HPDE6-E6E7 (cell line): ENCODE data around the gene CHAT.
A peak's percentile ranks its signal among the peaks of the same experiment; 100 is the strongest.
"Not testable (repeated sequence)": the region's sequence is repeated elsewhere in the genome, so short reads cannot be mapped to it uniquely, and the experiment has no call there.

Source experiments
- DNase-seq: peaks from one replicate; pipeline ENCODE4 v3.0.0; 2011; ENCODE audit warnings: missing footprints; ENCODE audit errors: extremely low spot score

The CHAT gene

DNA sequence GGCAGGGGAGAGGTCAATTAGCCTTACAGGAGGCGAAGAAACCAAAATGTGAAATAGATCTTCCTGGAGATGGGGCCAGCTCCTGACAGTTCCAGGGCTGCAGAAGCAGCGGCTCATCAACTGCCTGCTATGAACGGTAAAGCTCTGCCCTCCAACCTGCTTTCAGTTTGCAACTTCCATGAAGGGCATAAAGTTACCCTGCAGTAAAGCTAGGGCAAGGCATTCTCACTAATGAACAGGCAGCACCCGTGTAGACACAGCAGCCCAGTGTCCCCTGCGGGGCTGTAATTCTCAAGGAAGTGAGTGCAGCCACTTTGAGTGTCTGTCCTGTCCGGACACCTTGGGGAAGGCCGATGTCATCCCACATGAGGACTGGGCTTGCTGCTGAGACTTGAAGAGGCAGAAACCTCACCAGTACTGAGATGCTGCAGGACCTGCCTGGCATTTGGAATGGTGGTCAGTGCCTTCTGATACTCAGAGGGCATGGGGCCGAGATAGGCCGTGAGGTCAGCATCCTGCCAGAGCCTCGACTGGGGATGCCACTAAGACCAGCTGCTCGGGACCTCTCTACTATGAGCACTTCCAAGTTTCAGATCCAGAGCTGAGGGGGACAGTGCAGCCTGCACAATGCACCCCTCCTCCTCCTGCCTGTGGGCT is 39.6 kb downstream of the CHAT start:
- DNase-seq: no peak

DNA sequence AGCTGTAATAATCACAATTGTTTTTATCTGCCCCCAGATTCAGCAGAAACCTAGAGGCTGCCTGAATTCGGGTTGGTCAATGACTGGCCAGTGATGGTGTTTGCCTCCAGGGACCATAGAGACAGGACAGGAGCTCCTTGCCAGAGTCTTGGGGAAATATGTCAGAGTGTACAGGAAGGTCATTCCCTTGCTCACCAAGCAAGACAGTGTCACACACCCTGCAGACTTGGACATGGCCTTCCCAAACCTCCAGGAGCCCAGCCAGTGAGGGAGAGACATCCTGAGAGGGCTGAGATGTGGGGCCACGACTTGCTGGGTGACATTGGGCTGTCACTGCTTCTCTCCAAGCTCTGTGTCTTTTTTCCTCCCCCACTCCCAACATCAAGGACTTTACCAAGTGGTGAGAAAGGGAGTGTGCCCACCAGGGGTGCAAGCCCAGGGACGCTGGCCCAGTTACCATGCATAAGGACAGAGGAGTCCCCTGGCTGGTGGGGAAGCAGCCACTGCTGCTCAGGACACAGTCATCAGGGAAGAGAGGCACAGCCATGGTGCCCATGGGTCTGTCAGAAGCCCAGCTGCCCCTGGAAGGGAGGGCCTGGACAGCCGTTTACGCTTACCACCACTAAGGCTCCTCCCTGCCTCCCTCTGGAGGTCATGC is 40.3 kb downstream of the CHAT start:
- no peak for DNase-seq

DNA sequence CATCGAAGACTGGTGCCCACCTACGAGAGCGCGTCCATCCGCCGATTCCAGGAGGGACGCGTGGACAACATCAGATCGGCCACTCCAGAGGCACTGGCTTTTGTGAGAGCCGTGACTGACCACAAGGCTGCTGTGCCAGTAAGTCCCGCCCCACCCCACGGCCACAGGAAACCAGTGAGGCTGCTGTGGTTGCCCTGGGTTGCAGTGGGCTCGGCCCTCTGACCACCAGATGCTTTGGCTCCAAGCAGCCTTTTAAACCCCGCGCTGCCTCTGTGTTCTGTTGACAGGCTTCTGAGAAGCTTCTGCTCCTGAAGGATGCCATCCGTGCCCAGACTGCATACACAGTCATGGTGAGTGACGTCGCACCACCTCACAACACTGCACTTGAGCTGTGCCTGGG is 41.3 kb downstream of the CHAT start:
- DNase-seq: no peak

DNA sequence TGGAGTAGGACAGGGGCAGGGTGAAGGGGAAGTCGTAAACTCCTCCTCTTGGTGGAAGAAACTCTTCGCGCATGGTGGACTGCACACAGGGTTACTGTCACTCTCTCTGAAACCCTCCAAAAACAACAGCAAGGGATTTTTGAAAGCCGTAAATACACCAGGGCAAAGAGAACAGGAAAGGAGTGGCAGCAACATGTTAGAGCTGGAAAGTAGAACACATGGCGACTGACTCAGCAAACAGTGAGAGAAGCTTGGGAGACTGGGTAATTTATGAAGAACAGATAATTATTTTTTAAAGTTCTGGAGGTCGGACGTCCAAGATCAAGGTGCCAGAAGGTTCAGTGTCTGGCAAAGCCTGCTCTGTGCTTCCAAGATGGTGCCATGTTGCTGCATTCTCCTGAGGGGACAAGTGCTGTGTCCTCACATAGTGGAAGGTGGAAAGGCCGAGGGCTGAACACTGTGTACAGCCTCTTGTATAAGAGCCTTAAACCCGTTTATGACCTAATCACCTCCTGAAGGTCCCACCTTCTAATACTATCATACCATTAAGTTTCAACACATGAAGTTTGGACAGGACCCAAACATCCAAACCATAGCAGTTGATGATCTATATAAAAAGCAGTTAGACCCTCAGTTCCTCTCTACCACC is 43.1 kb downstream of the CHAT start:
- DNase-seq: no peak

DNA sequence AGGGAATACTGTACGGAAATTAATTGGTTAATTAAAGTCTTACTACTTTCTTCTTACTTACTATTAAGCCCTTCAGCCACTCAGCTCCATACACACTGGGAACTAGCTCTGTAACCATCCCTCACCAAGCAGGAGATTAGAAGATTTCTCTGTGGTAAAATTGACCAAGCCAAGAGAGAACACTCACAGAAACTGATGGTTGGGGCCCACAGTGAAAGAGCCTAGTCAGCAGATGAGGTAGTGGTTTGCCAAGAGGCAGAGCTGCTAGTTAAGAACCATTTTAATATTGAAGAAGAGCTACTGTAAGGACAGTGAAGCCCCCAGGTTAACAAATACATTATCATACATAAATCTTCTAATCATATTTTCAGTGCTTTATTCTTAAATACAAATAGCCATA is 43.8 kb downstream of the CHAT start:
- DNase-seq: no peak

DNA sequence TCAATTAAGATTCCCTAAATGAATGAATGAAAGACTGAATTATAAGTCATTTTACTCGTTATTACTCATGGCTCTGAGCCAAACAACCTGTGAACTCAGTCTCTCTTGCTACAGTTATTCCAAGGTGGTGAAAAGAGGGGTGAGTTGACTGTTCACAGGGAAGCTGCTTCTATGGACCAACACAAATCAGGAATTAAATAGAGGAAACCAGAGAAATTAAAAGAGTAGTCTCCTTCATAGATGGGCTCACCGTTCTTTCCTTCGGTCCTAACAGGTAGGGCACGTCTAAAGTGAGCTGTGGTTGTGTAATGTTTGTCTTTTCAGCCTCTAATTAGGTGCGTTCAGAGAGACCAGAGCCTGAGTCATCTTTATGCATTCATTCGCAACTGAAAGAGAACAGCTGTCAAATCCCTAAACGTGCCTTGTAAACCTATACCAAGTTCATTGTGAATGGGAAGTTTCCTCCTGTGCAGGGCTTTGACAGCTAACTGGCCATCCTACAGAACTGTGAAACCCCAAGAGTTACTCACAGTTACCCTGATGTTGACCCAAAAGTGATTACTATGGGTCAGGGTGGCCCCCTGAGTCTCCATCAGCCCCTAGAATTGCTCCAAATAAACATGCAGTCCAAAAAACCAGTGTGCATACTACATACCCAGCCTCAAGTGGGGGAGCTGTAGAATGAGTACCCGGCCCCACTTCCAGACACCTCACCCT is 47.5 kb downstream of the CHAT start:
- DNase-seq: peak; percentile 31

DNA sequence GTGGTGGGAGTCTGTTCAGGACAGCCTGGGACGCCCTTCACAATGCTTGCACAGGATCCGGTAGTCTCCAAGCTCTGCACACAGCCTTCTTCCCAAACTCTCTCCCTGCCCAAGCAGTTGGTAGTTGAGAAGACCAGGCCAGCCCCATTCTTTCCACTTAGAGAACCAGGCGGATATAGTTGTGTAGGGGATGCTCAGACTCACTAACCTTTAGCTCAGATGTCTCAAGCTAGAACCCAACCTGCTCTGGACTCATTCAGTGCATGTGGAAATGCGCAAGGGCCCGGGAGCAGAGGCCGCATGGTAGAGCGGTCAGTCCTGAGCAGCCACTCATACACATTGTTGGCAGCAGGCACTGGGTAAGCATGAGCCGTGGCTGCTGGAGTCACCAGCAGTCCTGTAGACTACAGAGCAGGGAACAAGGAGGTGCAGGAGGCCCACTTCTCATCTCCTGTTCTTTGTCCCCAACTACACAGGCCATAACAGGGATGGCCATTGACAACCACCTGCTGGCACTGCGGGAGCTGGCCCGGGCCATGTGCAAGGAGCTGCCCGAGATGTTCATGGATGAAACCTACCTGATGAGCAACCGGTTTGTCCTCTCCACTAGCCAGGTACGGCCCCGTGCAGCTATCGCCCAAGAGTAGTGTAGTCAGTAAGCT is 48.5 kb downstream of the CHAT start:
- no peak for DNase-seq

DNA sequence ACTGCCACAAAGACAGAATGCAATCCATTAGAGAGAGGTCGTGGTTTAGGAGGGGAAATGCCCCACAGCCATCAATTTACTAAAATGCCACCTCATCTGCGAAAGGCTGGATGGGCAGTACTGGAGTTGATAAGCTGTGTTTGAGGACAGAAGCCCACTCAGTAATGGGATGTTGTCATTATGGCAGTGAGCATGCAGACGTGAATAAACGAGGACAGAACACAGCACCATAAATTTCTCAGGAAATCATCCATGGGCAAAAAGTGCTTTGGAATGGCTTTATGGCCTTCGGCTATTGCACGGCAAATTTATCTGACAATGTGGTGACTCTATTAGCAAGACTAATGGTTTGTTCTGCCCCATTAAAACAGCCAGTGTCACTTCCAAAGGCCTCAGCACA is 49.8 kb downstream of the CHAT start:
- no peak for DNase-seq

DNA sequence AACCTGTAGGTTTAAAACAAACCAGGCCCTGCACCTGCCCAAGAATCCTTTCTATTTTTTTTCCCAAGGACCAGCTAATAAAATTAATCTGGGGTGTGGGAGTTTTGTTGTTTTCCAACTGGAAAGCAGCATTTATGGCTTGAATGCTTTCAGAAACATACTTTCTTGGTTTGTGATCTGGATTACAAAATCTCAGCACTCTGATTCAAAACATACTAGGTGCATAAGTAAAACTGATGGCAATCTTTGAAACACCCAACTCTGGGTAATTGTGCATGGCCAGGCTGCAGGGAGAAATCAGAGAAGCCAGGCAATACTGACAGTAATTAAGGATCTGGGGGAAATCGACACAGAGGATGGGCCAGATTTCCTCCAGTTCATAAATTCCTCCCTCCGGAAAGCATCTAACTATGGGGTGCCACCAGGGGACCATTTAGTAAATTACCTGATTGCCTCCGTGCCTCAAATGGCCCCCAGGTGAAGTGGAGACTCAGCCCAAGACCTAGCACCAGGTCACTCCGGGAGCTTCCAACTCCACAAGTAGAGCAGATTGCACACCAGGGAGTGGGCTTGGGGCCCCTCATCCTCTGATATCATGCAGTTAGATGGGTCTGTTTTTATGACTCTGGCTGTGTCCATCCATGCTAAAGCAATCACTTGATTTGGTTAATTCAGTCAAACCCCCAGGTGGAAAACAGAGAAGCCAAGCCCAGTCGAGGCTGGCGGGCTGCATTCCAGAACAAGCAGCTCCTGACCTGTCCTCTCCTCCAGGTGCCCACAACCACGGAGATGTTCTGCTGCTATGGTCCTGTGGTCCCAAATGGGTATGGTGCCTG is 50.4 kb downstream of the CHAT start:
- DNase-seq: no peak

DNA sequence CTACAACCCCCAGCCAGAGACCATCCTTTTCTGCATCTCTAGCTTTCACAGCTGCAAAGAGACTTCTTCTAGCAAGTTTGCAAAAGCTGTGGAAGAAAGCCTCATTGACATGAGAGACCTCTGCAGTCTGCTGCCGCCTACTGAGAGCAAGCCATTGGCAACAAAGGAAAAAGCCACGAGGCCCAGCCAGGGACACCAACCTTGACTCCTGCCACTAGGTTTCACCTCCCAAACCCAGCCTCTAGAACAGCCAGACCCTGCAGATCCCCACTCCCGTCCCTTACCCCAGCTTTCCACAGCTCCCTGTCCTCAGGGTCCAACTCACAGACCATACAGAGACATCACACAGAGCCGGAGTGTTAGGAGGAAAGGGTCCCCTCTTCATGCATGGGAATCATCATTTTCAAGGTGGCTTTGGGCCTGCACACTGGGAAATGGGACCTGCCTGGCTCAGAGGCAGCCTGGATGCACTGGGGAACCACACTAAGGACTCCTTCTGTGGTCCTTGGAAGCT is 51.1 kb downstream of the CHAT start:
- DNase-seq: no peak

DNA sequence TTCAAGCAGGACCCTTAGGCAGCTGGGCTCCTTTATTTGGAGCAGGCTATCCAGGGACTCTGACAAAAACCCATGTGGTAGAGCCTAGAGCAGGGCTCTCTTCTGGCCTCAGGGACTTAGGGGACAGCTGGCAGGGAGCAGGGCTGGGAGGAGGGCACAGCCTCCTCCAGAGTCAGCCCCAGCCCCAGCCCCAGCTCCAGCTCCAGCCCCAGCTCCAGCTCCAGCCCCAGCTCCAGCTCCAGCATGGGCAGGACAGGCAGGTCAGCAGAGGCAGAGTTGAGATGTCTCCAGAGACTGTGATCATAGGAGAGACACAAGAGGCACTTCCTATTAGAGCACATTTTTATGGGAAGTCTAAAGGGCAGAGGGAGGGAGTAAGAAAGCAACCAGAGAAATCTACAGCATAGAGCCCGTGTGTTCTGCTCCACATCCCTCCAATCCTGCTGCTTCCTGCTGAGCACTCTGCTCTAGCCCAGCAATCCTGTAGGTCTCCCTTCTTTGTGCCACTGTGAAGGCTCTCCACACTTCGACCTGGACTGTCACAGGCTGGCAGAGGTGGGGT is 52.3 kb downstream of the CHAT start:
- no peak for DNase-seq

DNA sequence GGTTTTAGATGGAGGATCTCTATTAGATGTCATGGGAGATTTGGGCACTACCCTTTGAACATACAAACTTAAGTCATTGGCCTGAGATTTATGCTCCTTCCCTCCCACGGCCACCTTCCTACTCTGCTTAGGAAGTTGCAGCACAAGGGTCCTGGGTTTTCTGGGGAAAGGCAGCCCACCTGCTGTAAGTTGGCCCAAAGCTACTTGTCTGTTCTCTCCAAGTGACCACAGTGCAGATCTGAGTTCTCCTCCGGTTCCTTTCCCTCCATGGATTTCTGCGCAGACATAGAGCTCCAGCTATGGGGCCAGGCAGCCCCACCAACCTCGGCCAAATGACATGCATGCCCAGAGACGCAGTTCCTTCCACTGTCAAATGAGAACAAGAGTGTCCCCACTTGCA is 52.8 kb downstream of the CHAT start:
- no peak for DNase-seq

DNA sequence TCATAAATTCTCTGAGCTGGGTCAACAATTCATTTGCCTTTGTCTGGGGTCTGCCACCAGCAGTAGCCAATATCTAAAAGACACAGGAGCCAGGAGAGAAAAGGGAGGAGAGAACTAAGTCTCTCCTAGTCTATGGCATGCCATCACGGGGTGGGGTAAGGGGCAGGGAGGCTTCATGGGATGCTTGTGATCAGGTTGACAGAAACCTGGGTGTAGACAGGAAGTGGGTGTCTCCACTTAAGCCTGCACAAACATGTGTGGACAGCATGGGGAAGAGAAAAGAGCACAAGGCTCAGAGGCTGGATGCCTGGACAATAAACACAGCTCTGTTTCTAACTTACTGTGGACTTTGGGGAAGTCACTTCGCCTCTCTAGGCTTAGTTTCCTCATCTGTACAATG is 54.2 kb downstream of the CHAT start:
- DNase-seq: peak; percentile 22

DNA sequence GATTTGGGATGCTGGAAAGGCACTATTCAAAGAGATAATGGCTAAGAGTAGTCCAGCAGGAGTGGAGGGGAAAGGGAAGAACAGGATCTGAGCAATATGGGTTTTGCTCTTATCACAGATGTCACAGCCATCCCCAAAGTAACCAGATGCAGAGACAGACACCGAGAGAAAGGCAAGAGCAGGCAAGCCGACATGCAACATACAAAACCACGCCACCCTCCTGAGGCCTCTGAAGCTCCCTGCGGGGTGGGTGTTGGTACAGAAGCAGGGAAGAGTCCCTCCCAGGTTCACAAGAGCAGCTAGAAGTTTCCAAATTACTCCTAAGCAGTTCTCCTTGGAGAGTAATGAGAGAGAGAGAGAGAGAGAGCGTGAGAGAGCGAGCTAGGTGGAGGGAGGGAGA is 54.8 kb downstream of the CHAT start:
- DNase-seq: no peak

DNA sequence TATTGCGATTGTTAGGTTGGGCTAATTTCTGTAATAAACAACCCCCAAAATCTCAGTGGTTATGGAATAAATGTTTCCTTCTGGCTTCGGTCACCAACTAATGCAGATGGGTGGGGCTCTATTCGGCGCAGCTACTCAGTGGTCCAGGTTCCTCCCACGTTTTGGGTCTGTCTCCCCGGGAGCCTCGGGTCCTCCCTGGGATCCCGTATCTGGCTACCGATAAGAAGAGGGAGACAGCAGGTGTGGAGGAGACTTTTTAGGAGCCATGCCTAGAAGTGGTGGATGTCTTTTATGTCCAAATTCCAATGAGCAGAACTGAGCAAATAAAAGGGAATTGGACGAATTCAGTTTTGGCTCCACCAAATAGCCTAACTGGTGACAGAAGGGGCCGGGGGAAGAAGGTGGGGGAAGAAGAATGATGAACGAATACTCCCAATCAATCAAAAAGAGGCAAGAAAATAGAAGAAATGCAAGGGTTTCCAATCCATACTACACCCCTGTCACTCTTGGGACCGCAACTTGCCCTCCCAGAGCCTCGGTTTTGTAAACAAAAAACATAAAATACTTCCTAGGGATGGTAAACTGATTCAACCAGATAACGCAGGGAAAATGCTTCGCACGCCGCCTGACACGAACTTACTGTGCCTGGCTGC is 65.1 kb downstream of the CHAT start:
- DNase-seq: no peak

DNA sequence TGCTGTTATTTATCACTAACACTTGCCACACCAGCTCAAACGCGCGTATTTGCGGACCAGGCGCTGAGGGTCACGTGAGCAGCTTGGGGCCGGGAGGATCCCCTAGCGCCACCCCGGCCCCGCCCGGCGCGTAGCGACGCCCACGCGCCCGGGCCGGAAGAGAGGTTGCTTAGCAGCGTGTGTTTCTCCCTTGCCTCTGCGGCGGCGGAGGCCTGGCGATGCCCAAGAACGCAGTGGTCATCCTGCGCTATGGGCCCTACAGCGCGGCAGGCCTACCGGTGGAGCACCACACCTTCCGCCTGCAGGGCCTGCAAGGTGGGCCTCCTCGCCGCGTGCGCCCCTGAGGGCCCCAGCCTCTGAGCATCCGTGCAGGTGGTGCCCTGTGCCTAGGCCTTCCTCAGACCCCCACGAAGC is 65.7 kb downstream of the CHAT start, which contains the start of gene C10orf53:
Gene C10orf53, plus strand, starts transcription at position 172 of the 414 bp plus-strand sequence. Its CDS starts 47 bp downstream, at position 219.
- no peak for DNase-seq

DNA sequence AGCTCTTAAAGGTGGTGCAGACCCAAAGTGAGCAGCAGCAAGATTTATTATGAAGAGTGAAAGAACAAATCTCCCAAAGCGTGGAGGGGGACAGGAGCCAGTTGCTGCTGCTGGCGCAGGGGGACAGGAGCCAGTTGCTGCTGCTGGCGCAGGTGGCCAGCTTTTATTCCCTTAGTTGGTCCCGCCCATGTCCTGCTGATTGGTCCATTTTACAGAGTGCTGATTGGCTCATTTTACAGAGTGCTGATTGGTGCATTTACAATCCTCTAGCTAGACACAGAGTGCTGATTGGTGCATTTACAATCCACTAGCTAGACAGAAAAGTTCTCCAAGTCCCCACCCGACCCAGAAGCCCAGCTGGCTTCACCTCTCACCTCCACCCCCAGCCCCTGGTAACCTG is 68.6 kb downstream of the CHAT start:
- not testable (repeated sequence) for DNase-seq

DNA sequence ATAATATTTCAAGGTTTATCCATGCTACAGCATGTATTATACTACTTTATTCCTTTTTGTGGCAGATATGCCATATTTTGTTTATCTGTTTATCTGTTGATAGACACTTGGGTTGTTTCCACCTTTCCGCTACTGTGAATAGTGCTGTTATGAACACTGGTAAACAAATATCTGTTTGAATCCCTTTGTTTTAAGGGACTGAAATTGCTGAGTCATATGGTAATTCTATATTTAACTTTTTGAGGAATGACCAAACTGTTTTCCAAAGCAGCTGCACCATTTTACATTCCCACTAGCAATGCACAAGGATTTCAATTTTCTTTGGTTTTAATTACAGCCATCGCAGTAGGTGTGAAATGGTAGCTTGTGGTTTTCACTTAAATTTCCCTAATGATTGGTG is 69.0 kb downstream of the CHAT start:
- no peak for DNase-seq

DNA sequence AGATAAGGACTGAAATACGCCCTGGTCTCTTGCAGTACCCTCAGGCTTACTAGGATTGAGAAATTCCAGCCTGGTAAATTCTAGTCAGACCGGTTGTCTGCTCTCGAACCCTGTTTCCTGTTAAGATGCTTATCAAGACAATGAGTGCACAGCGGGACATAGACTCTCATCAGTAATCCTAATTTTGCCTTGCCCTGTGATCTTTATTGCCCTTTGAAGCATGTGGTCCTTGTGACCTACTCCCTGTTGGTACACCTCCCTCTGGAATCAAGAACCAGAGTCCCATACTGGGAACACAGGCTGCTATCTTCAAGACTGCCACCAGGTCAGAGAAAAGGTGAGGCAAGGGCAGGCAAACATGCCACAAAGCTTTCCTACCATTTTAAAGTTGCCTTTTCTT is 72.8 kb downstream of the CHAT start:
- DNase-seq: no peak

DNA sequence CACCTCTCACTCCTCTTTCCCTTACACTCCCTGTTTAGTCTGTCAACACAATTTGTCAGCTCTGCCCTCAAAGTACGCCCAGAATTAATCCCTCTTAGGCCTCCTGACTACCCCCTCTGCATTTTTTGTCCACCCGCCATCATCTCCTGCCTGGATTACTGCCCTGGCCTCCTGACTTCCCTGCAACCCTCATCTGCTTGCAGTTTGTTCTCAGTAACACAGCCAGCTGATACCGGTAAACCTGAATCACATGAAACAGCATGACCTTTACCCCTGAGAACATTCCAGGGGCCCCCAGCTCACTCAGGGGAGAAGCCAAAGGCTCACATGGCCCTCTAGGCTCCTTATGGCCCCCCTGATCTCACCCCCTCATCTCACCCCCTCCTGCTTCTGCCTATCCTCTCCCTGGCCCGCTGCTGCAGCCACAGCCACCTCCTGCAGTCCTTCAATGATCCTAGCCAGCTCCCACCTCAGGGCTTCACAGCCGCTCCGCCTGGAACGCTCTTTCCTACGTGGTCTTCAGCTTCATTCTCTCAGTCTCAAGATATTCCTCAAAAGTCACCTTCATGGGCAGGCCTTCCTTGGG is 74.5 kb downstream of the CHAT start:
- DNase-seq: no peak
